K562 (cell line): ENCODE data around the gene MBOAT1. TPM values are rescaled to one million over a fixed set of nuclear protein-coding genes. Genes with fewer than 3 reads are reported as not detected.

ENCODE experiments used
- ATAC-seq: fragments of 200-7000 bp; cut with Tn5 transposase; 3 replicates; pipeline ENCODE4 v1.9.1; 2020; ENCODE audit warnings: moderate library complexity
- BruUV-seq: library from RNA; stranded (reverse); fragments of 400-500 nt; replicated peaks from 2 replicates; lab custom pipeline; 2021; lab: Mats Ljungman, UMichigan
- CTCF ChIA-PET: fragments of 300-600 bp; formaldehyde crosslinking; extraction: SDS; loops from one replicate; lab custom pipeline; 2021; ENCODE audit warnings: low intra/inter-chr PET ratio; lab: Yijun Ruan, JAX
- POLR2A ChIA-PET: fragments of 300-600, 350-650 bp; sonication (Branson Sonifier 250); formaldehyde crosslinking; extraction: SDS; loops from one replicate; lab custom pipeline; 2021; ENCODE audit warnings: antibody characterized with exemption, inconsistent platforms; lab: Yijun Ruan, JAX
- DNase-seq, 4 experiments: peaks; one replicate each; pipeline versions ENCODE4 v3.0.0 to v3.0.0-alpha.2; 2011 to 2018; ENCODE audit warnings: low spot score in 3 of 4, mixed read lengths in 3 of 4; ENCODE audit errors: extremely low read depth in 1 of 4
- FAIRE-seq: peaks from 2 replicates; lab custom pipeline; 2011; peaks lifted over from hg19 to GRCh38; lab: Jason Lieb, UNC
- H2AFZ ChIP-seq: 2 replicates; pipeline ENCODE4 v1.6.0; 2011; ENCODE audit warnings: low read depth, low read length, control low read depth, inconsistent platforms
- H3K27ac ChIP-seq: fragments of 200-600 bp; 3 replicates; pipeline ENCODE4 v1.8.0; 2011; ENCODE audit warnings: low read depth, mild to moderate bottlenecking, control low read depth, inconsistent platforms, low read length, moderate library complexity, mixed read lengths; ENCODE audit errors: extremely low read depth
- H3K27me3 ChIP-seq, 2 experiments: fragments of 300-600 bp in 1 of 2; 2 replicates in 1 of 2; 3 replicates in 1 of 2; pipeline versions ENCODE4 v1.6.0 to v1.8.0; 2011; ENCODE audit warnings: inconsistent platforms in 2 of 2, low read length in 2 of 2, mild to moderate bottlenecking in 1 of 2, mixed read lengths in 1 of 2, moderate library complexity in 1 of 2; ENCODE audit not compliant: control insufficient read depth in 2 of 2, insufficient read depth in 2 of 2
- H3K36me3 ChIP-seq: fragments of 300-600 bp; 3 replicates; pipeline ENCODE4 v1.8.0; 2011; ENCODE audit warnings: mild to moderate bottlenecking, low read length, inconsistent platforms; ENCODE audit not compliant: control insufficient read depth, insufficient read depth
- H3K4me1 ChIP-seq, 2 experiments: fragments of 200-600 bp in 1 of 2; replicated peaks in 1 of 2; 2 replicates in 1 of 2; 3 replicates in 1 of 2; pipeline versions ENCODE4 v1.5.1 to v1.8.0; 2011; ENCODE audit warnings: inconsistent platforms in 2 of 2, low read length in 2 of 2, mild to moderate bottlenecking in 1 of 2, mixed read lengths in 1 of 2, moderate library complexity in 1 of 2; ENCODE audit not compliant: control insufficient read depth in 2 of 2, insufficient read depth in 2 of 2
- H3K4me2 ChIP-seq: 2 replicates; pipeline ENCODE4 v1.6.1; 2011; ENCODE audit warnings: low read length, control low read depth, inconsistent platforms, mixed read lengths; ENCODE audit not compliant: insufficient read depth
- H3K4me3 ChIP-seq: fragments of 200-600 bp; sonication (generic), shearing (Covaris generic); 2 replicates; pipeline ENCODE4 v1.5.1; 2016; ENCODE audit warnings: control low read depth, inconsistent platforms
- H3K79me2 ChIP-seq: fragments of 200-600 bp; 3 replicates; pipeline ENCODE4 v1.8.0; 2011; ENCODE audit warnings: low read length, inconsistent platforms; ENCODE audit not compliant: control insufficient read depth, insufficient read depth
- H3K9ac ChIP-seq, 2 experiments: 2 replicates each; pipeline versions ENCODE4 v1.6.0 to v1.6.1; 2011; ENCODE audit warnings: low read depth in 2 of 2, low read length in 2 of 2, control low read depth in 1 of 2, inconsistent platforms in 1 of 2, mild to moderate bottlenecking in 1 of 2, mixed read lengths in 1 of 2; ENCODE audit not compliant: insufficient read depth in 1 of 2
- H3K9me1 ChIP-seq: one replicate; pipeline ENCODE4 v1.6.0; 2011; ENCODE audit warnings: inconsistent platforms, mild to moderate bottlenecking, low read length, moderate library complexity; ENCODE audit not compliant: control insufficient read depth, insufficient read depth
- H3K9me3 ChIP-seq: replicated peaks from 2 replicates; pipeline ENCODE4 v1.5.1; 2011; ENCODE audit warnings: low read depth, low read length, inconsistent platforms; ENCODE audit not compliant: control insufficient read depth, insufficient read depth
- H4K20me1 ChIP-seq: replicated peaks from 2 replicates; pipeline ENCODE4 v1.6.1; 2011; ENCODE audit warnings: low read length, inconsistent platforms, mixed read lengths; ENCODE audit not compliant: control insufficient read depth, insufficient read depth
- DLX4 ChIP-seq: fragments of 250-450 bp; sonication (Bioruptor Pico); IDR thresholded peaks from 2 replicates; pipeline ENCODE4 v1.6.1; 2021; ENCODE audit warnings: mild to moderate bottlenecking
- EP400 ChIP-seq: fragments of 450-650 bp; IDR thresholded peaks from 2 replicates; pipeline ENCODE4 v1.6.1; 2017; ENCODE audit warnings: antibody characterized with exemption, mild to moderate bottlenecking, moderate library complexity
- FOSL1 ChIP-seq: fragments of 200-800 bp; sonication (Bioruptor generic); conservative IDR thresholded peaks from 2 replicates; pipeline ENCODE4 v1.6.1; 2016; ENCODE audit warnings: missing genetic modification characterization, missing compliant biosample characterization
- FOXA3 ChIP-seq, 2 experiments: fragments of 450-650 bp in 1 of 2; sonication (generic) in 1 of 2; formaldehyde crosslinking; IDR thresholded peaks in 1 of 2; conservative IDR thresholded peaks in 1 of 2; 2 replicates each; pipeline versions ENCODE4 v1.4.0 to v1.8.0; 2020 to 2022; ENCODE audit warnings: mild to moderate bottlenecking in 2 of 2, missing genetic modification reagents in 1 of 2
- GTF2B ChIP-seq: IDR thresholded peaks from 2 replicates; pipeline ENCODE4 v1.6.1; 2011; ENCODE audit not compliant: insufficient read length; ENCODE audit errors: extremely low read depth
- POLR2AphosphoS5 ChIP-seq: IDR thresholded peaks from 2 replicates; pipeline ENCODE4 v1.6.1; 2011; ENCODE audit warnings: mild to moderate bottlenecking, low read depth, low read length, moderate library complexity; ENCODE audit not compliant: control insufficient read depth, insufficient read depth
- SLC30A9 ChIP-seq: fragments of 250-450 bp; sonication (Bioruptor Pico); IDR thresholded peaks from 2 replicates; pipeline ENCODE4 v1.8.0; 2022; ENCODE audit warnings: mild to moderate bottlenecking, moderate library complexity
- TARDBP ChIP-seq: fragments of 450-650 bp; IDR thresholded peaks from 2 replicates; pipeline ENCODE4 v1.6.1; 2016
- ZNF253 ChIP-seq: fragments of 250-450 bp; sonication (Bioruptor Pico); conservative IDR thresholded peaks from 2 replicates; pipeline ENCODE4 v1.6.1; 2021; ENCODE audit warnings: mild to moderate bottlenecking
- ZNF444 ChIP-seq: fragments of 250-450 bp; sonication (Bioruptor Pico); IDR thresholded peaks from 2 replicates; pipeline ENCODE4 v1.4.0; 2020; ENCODE audit warnings: mild to moderate bottlenecking, moderate library complexity
- WGBS: fragments of 100-300 bp; shearing (Covaris generic); methylation state at CpG from one replicate; pipeline ENCODE4 v1.1.6; 2016; ENCODE audit warnings: low coverage, mixed read lengths; ENCODE audit not compliant: insufficient coverage; ENCODE audit errors: missing lambda C conversion rate; 5-methylcytosine and 5-hydroxymethylcytosine counted together
- in situ Hi-C: fragments of 300-500 bp; cut with MboI; formaldehyde crosslinking; loops from 4 replicates; pipeline ENCODE4 v1.15.0; 2018; ENCODE audit warnings: inconsistent platforms, mixed read lengths
- intact Hi-C: fragments of 100-400 bp; cut with micrococcal nuclease; formaldehyde crosslinking; loops from 2 replicates; pipeline ENCODE4 v1.14.2; 2022
- polyA plus RNA-seq, 8 experiments: library from polyadenylated mRNA; depleted of rRNA in 4 of 8; stranded (reverse) in 5 of 8; unstranded in 3 of 8; fragments of >200 nt; fragmentation: Nextera tagmentation in 2 of 8; fragmentation: Illumina TruSeq in 1 of 8; extraction: Ambion mirVana in 2 of 8; extraction: Trizol in 1 of 8; gene quantifications; 2 replicates each; pipeline versions ENCODE4 v1.2.1 to v1.2.3, GENCODE V29; 2011 to 2014; ENCODE audit warnings: inconsistent platforms in 1 of 8, missing spikeins in 1 of 8
- total RNA-seq, 7 experiments: library from RNA; depleted of rRNA in 6 of 7; stranded (reverse); fragments of >200 nt in 6 of 7; fragmentation: Illumina TruSeq in 2 of 7; extraction: Trizol in 2 of 7; gene quantifications; 2 replicates each; pipeline versions ENCODE4 v1.2.1 to v1.2.3, GENCODE V29; 2011 to 2021; ENCODE audit warnings: low replicate concordance in 1 of 7
- TF ChIP-seq, protein P1 (sequence below): fragments of 200-400 bp; formaldehyde crosslinking; IDR thresholded peaks from 2 replicates; pipeline ENCODE4 v1.6.1; 2017; ENCODE audit warnings: mild to moderate bottlenecking, low read depth, low read length, moderate library complexity
- TF ChIP-seq, protein P2 (sequence below): fragments of 450-650 bp; formaldehyde crosslinking; conservative IDR thresholded peaks from 2 replicates; pipeline ENCODE4 v1.4.0; 2022; ENCODE audit warnings: mild to moderate bottlenecking, missing genetic modification characterization
- TF ChIP-seq, protein P3 (sequence below): fragments of 200-800 bp; sonication (Bioruptor generic); IDR thresholded peaks from 2 replicates; pipeline ENCODE4 v1.6.1; 2017; ENCODE audit warnings: missing genetic modification characterization, missing compliant biosample characterization

Gene MBOAT1
- total and polyA plus RNA-seq, 9 of the 15 experiments (the other 6 are each of a cell fraction or from before 2014, with no cell fraction given), result 0.13 to 16.5 (median 10.3) TPM

GRCh38 chr6:20117474-20117873, 94.8 kb downstream of the MBOAT1 start (continued):
- TF ChIP-seq ZNF444 (no peak), FOXA3 (CRISPR knock-in tag; conservative IDR thresholded peaks at IDR 0.05 in 1 of 2, IDR thresholded peaks at IDR 0.05 in 1 of 2) (no peak), EP400 (no peak)
- TF ChIP-seq, protein P1, sequence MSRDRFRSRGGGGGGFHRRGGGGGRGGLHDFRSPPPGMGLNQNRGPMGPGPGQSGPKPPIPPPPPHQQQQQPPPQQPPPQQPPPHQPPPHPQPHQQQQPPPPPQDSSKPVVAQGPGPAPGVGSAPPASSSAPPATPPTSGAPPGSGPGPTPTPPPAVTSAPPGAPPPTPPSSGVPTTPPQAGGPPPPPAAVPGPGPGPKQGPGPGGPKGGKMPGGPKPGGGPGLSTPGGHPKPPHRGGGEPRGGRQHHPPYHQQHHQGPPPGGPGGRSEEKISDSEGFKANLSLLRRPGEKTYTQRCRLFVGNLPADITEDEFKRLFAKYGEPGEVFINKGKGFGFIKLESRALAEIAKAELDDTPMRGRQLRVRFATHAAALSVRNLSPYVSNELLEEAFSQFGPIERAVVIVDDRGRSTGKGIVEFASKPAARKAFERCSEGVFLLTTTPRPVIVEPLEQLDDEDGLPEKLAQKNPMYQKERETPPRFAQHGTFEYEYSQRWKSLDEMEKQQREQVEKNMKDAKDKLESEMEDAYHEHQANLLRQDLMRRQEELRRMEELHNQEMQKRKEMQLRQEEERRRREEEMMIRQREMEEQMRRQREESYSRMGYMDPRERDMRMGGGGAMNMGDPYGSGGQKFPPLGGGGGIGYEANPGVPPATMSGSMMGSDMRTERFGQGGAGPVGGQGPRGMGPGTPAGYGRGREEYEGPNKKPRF, result no peak

GRCh38 chr6:20116792-20117191, 95.5 kb downstream of the MBOAT1 start:
- intact Hi-C loops (no loop called here), in situ Hi-C loops (no loop called here)
- no peak overlapping the region for H2AFZ ChIP-seq
- BruUV-seq, result no TSS peak
- H3K9me3 ChIP-seq, result no peaks in the 10 kb centered on the region
- H3K9me1 ChIP-seq, result no peaks in the 10 kb centered on the region
- peaks cover 0 to 4% of the 10 kb centered on the region in 2 experiments; a peak in 1 of 5 replicates for H3K4me1 ChIP-seq
- no peak for DNase-seq
- no peak for ATAC-seq
- no peak overlapping the region for H3K4me2 ChIP-seq
- H3K27me3 ChIP-seq, result no peaks in the 10 kb centered on the region
- ChIA-PET POLR2A (interaction anchor here (0.6 kb wide), 1 partner anchor 294 kb away, joined by 3 read pairs; no protein-coding TSS in a partner anchor), CTCF (no interaction called here)
- WGBS, result 64% methylated on average over 7 of the region's 7 CpGs
- no peak for FAIRE-seq
- no peaks in the 10 kb centered on the region for H4K20me1 ChIP-seq
- H3K27ac ChIP-seq, result no peak overlapping the region
- H3K79me2 ChIP-seq, result no peaks in the 10 kb centered on the region
- H3K36me3 ChIP-seq, result peaks cover 8% of the 10 kb centered on the region; the same call in 2 of the 3 replicates
- H3K4me3 ChIP-seq, result no peak overlapping the region
- no peak overlapping the region for H3K9ac ChIP-seq
- TF ChIP-seq, protein P2, sequence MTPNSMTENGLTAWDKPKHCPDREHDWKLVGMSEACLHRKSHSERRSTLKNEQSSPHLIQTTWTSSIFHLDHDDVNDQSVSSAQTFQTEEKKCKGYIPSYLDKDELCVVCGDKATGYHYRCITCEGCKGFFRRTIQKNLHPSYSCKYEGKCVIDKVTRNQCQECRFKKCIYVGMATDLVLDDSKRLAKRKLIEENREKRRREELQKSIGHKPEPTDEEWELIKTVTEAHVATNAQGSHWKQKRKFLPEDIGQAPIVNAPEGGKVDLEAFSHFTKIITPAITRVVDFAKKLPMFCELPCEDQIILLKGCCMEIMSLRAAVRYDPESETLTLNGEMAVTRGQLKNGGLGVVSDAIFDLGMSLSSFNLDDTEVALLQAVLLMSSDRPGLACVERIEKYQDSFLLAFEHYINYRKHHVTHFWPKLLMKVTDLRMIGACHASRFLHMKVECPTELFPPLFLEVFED (CRISPR knock-in tag), result no peak
- TF ChIP-seq FOSL1 (tag), result no peak
- TF ChIP-seq ZNF253, result no peak
- no peak for TF ChIP-seq POLR2AphosphoS5
- no peak for TF ChIP-seq GTF2B
- TF ChIP-seq, protein P3, sequence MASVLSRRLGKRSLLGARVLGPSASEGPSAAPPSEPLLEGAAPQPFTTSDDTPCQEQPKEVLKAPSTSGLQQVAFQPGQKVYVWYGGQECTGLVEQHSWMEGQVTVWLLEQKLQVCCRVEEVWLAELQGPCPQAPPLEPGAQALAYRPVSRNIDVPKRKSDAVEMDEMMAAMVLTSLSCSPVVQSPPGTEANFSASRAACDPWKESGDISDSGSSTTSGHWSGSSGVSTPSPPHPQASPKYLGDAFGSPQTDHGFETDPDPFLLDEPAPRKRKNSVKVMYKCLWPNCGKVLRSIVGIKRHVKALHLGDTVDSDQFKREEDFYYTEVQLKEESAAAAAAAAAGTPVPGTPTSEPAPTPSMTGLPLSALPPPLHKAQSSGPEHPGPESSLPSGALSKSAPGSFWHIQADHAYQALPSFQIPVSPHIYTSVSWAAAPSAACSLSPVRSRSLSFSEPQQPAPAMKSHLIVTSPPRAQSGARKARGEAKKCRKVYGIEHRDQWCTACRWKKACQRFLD, result no peak
- no peak for TF ChIP-seq SLC30A9 (CRISPR knock-in tag)
- no peak for TF ChIP-seq TARDBP
- TF ChIP-seq DLX4, result no peak
